ENCODE data around the gene CDH8. TPM values are rescaled to one million over a fixed set of nuclear protein-coding genes. Genes with fewer than 3 reads are reported as not detected.

Gene CDH8
- total and polyA plus RNA-seq, 2 donors (not counting 3 experiments of a cell fraction or from before 2014, with no cell fraction given), result not detected

- no peak overlapping the region for H3K9ac ChIP-seq (replicated peaks; ENCODE audit: extremely low read depth, insufficient read depth, low read length)
- ChIA-PET CTCF (no interaction called here), POLR2A (no interaction called here)
- intact Hi-C loops (cut with micrococcal nuclease) (no loop called here), dilution Hi-C loops (cut with MboI; ENCODE audit: extremely low pct_ligation_motif_present, low sequenced_read_pairs) (no loop called here)
- H3K4me2 ChIP-seq (ENCODE audit: insufficient read depth, low read length), result no peak overlapping the region
- no peaks in the 10 kb centered on the region for H4K20me1 ChIP-seq (replicated peaks; ENCODE audit: control insufficient read depth, extremely low read depth, insufficient read depth, low read length)
- peaks cover 1% of the 10 kb centered on the region for H3K9me3 ChIP-seq (replicated peaks; ENCODE audit: control insufficient read depth, insufficient read depth, low read length)
- H3K36me3 ChIP-seq (ENCODE audit: control insufficient read depth in 2 of 2, extremely low read depth in 1 of 2, insufficient read depth in 2 of 2, low read length in 2 of 2), result no peaks in the 10 kb centered on the region
- H3K4me1 ChIP-seq (ENCODE audit: control insufficient read depth, extremely low read depth, insufficient read depth, low read length), result no peaks in the 10 kb centered on the region
- H3K27me3 ChIP-seq (ENCODE audit: control insufficient read depth in 2 of 2, insufficient read depth in 2 of 2, low read length in 2 of 2), result no peaks in the 10 kb centered on the region
- no peak overlapping the region for H2AFZ ChIP-seq (ENCODE audit: low read depth, low read length)
- DNase-seq (ENCODE audit: low read depth, low spot score) (no peak), FAIRE-seq (no peak)
- no peaks in the 10 kb centered on the region for H3K9me1 ChIP-seq (replicated peaks; ENCODE audit: control insufficient read depth, extremely low read depth, insufficient read depth, low read length)
- no peak overlapping the region for H3K27ac ChIP-seq (ENCODE audit: insufficient read depth, low read depth, low read length)
- H3K4me3 ChIP-seq (replicated peaks in 1 of 3; ENCODE audit: insufficient read depth in 1 of 3, low read depth in 1 of 3, low read length in 3 of 3), result no peak overlapping the region
- H3K79me2 ChIP-seq (ENCODE audit: control insufficient read depth, insufficient read depth, low read length), result no peaks in the 10 kb centered on the region
- BruUV-seq (replicated peaks), result no TSS peak
- TF ChIP-seq FOS (IDR thresholded peaks at IDR 0.05; ENCODE audit: borderline replicate concordance, insufficient read depth, low read length) (no peak), POLR2A (IDR thresholded peaks at IDR 0.05; ENCODE audit: low read depth, low read length) (no peak), EZH2 (IDR thresholded peaks at IDR 0.05; ENCODE audit: borderline replicate concordance, low read depth, low read length, severe bottlenecking) (no peak), POLR2AphosphoS5 (IDR thresholded peaks at IDR 0.05; ENCODE audit: insufficient read depth, low read depth, low read length) (no peak), JUN (IDR thresholded peaks at IDR 0.05; ENCODE audit: borderline replicate concordance, insufficient read depth, insufficient read length, low read depth) (no peak), GATA2 (IDR thresholded peaks at IDR 0.05; ENCODE audit: insufficient read depth, insufficient read length, low read depth, low read length) (no peak), MYC (IDR thresholded peaks at IDR 0.05; ENCODE audit: low read depth, low read length) (no peak)
- TF ChIP-seq, protein P1, sequence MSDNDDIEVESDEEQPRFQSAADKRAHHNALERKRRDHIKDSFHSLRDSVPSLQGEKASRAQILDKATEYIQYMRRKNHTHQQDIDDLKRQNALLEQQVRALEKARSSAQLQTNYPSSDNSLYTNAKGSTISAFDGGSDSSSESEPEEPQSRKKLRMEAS (IDR thresholded peaks at IDR 0.05; ENCODE audit: insufficient read depth, insufficient read length), result no peak
- TF ChIP-seq, protein P2, sequence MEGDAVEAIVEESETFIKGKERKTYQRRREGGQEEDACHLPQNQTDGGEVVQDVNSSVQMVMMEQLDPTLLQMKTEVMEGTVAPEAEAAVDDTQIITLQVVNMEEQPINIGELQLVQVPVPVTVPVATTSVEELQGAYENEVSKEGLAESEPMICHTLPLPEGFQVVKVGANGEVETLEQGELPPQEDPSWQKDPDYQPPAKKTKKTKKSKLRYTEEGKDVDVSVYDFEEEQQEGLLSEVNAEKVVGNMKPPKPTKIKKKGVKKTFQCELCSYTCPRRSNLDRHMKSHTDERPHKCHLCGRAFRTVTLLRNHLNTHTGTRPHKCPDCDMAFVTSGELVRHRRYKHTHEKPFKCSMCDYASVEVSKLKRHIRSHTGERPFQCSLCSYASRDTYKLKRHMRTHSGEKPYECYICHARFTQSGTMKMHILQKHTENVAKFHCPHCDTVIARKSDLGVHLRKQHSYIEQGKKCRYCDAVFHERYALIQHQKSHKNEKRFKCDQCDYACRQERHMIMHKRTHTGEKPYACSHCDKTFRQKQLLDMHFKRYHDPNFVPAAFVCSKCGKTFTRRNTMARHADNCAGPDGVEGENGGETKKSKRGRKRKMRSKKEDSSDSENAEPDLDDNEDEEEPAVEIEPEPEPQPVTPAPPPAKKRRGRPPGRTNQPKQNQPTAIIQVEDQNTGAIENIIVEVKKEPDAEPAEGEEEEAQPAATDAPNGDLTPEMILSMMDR (IDR thresholded peaks at IDR 0.05; ENCODE audit: extremely low read depth in 1 of 2, insufficient read depth in 1 of 2, low read depth in 1 of 2, low read length in 2 of 2), result no peak
Measured at GRCh38 chr16:61957075-61957855, 79.0 kb downstream of the CDH8 start.
